ENCODE results near the gene ZCCHC8.
A peak's percentile ranks its signal among the peaks of the same experiment; 100 is the strongest.

DNA sequence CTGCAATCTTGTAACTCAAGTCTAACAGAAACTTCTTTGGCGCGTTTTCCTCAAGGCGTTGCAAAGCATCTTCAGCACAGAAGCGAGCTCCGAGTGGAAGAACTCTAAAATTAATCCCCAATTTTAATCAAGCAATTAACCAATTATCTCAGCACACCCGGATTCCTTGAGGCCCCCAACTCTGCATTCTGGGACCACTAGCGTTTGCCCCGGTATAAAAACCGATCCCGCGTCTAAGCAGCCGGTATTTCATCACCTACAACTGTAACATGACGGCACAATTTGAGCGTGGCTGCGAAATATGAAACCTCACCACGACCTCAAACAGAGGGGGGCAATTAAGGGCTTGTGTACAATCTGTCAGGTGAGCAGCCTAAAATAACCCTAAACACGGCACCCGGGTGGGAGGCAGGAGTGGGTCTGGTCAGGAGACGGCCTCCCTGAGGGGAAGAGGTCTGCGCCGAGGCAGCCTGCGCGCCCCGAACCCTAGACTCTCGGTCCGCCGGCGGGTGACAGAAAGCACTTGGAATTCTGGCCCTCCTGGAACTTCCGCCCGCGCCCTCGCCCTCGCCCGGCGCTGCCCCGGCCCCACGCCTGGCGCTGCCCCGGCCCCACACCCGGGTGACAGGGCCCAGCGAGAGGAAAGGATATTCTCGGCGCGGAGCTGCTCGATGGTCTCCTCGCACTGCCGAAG, 594 bp downstream of the ZCCHC8 start:
- no peak for TF ChIP-seq CTCF (IDR thresholded peaks at IDR 0.05)
- TF ChIP-seq POLR2AphosphoS5 (IDR thresholded peaks at IDR 0.05) = peak in 1 of 3 donors; percentile 13
- TF ChIP-seq POLR2A (IDR thresholded peaks at IDR 0.05) = no peak
